Esophagus muscularis mucosa (tissue), 4 donors: Measurements from ENCODE around the gene CRYBG2. TPM values are rescaled to one million over a fixed set of nuclear protein-coding genes. Genes with fewer than 3 reads are reported as not detected.

Source experiments
- DNase-seq: peaks from one replicate; pipeline ENCODE4 v3.0.0-alpha.2; 2017; ENCODE audit errors: extremely low spot score
- H3K27ac ChIP-seq, 4 donors: fragments of 200-600 bp; sonication (generic); replicated peaks in 1 of 4; 1 replicate in 3 of 4; 2 replicates in 1 of 4; pipeline ENCODE4 v1.5.1; 2016 to 2019; ENCODE audit warnings: mild to moderate bottlenecking in 1 of 4
- H3K27me3 ChIP-seq, 4 donors: fragments of 200-600 bp; sonication (generic); one replicate each; pipeline versions ENCODE4 v1.5.1 to v1.6.0; 2016 to 2019
- H3K36me3 ChIP-seq, 4 donors: fragments of 200-600 bp; sonication (generic); one replicate each; pipeline ENCODE4 v1.5.1; 2016 to 2019
- H3K4me1 ChIP-seq, 4 donors: fragments of 200-600 bp; sonication (generic); one replicate each; pipeline ENCODE4 v1.5.1; 2016 to 2019
- H3K4me3 ChIP-seq, 4 donors: fragments of 200-600 bp; sonication (generic); 1 replicate in 2 of 4; 2 replicates in 2 of 4; pipeline ENCODE4 v1.5.1; 2016 to 2019; ENCODE audit warnings: mild to moderate bottlenecking in 4 of 4, moderate library complexity in 1 of 4
- H3K9me3 ChIP-seq, 4 donors: fragments of 200-600 bp; sonication (generic); 1 replicate in 3 of 4; 2 replicates in 1 of 4; pipeline ENCODE4 v1.5.1; 2016 to 2019
- EP300 ChIP-seq: sonication (generic); formaldehyde crosslinking; IDR thresholded peaks from one replicate; pipeline ENCODE4 v1.6.1; 2017; ENCODE audit warnings: antibody characterized with exemption
- POLR2A ChIP-seq: fragments of 450-650 bp; IDR thresholded peaks from one replicate; pipeline ENCODE4 v1.6.1; 2017; ENCODE audit warnings: antibody characterized with exemption, moderate library complexity, mild to moderate bottlenecking, low read depth
- POLR2AphosphoS5 ChIP-seq, 2 donors: sonication (generic); formaldehyde crosslinking; IDR thresholded peaks; one replicate each; pipeline ENCODE4 v1.6.1; 2017; ENCODE audit warnings: antibody characterized with exemption in 2 of 2
- WGBS: methylation state at CpG from one replicate; pipeline ENCODE4 v1.1.5; 2018; 5-methylcytosine and 5-hydroxymethylcytosine counted together
- intact Hi-C: fragments of 100-400 bp; cut with DNase I; formaldehyde crosslinking; loops from one replicate; pipeline ENCODE4 v1.15.1; 2023
- total RNA-seq, 4 donors: library from RNA; depleted of rRNA; stranded (reverse); fragments of >200 nt; gene quantifications; one replicate each; pipeline versions ENCODE4 v1.1.0 to v1.2.1, GENCODE V29; 2016
- TF ChIP-seq, protein P1 (sequence below), 3 experiments: fragments of 200-600 bp in 2 of 3; fragments of 450-650 bp in 1 of 3; sonication (generic) in 2 of 3; IDR thresholded peaks; one replicate each; pipeline ENCODE4 v1.5.1; 2017 to 2019; ENCODE audit warnings: antibody characterized with exemption in 3 of 3, mild to moderate bottlenecking in 2 of 3, moderate library complexity in 1 of 3

The CRYBG2 gene
- total RNA-seq, 4 donors from 2014 or later: 0.42 to 0.86 TPM; not detected in 2

GRCh38 chr1:26384076-26384475, 30.1 kb upstream of the CRYBG2 start:
- 80% methylated on average over 3 of the region's 3 CpGs for WGBS
- Histone ChIP-seq H3K27ac (no peak overlapping the region), H3K4me1 (no peaks in the 10 kb centered on the region), H3K27me3 (peaks cover 0 to 48% (median 0%) of the 10 kb centered on the region in 4 donors), H3K36me3 (no peaks in the 10 kb centered on the region), H3K9me3 (no peaks in the 10 kb centered on the region), H3K4me3 (no peak overlapping the region)
- TF ChIP-seq POLR2A (no peak), POLR2AphosphoS5 (IDR thresholded peaks at IDR 0.05) (no peak), EP300 (no peak)
- TF ChIP-seq, protein P1, sequence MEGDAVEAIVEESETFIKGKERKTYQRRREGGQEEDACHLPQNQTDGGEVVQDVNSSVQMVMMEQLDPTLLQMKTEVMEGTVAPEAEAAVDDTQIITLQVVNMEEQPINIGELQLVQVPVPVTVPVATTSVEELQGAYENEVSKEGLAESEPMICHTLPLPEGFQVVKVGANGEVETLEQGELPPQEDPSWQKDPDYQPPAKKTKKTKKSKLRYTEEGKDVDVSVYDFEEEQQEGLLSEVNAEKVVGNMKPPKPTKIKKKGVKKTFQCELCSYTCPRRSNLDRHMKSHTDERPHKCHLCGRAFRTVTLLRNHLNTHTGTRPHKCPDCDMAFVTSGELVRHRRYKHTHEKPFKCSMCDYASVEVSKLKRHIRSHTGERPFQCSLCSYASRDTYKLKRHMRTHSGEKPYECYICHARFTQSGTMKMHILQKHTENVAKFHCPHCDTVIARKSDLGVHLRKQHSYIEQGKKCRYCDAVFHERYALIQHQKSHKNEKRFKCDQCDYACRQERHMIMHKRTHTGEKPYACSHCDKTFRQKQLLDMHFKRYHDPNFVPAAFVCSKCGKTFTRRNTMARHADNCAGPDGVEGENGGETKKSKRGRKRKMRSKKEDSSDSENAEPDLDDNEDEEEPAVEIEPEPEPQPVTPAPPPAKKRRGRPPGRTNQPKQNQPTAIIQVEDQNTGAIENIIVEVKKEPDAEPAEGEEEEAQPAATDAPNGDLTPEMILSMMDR (IDR thresholded peaks at IDR 0.05): no peak
- intact Hi-C loops: no loop called here
- no peak for DNase-seq

DNA sequence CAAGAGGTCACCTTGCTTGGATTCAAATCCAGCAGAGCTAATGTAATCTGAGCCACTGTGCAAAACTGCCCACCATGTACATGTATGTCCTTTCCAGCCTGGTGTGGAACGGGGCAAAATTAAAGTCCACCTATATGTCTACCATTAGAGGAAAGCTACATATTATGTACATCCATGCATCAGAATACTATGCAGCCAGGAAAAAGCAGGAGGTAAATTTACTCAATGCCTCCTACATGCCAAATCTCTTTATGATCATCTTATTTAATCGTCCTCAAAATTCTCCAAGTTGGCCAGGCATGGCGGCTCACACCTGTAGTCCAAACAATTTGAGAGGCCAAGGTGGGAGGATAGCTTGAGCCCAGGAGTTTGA, 24.9 kb upstream of the CRYBG2 start:
- H3K4me1 ChIP-seq: peaks cover 0 to 8% (median 3%) of the 10 kb centered on the region in 4 donors
- no peaks in the 10 kb centered on the region for H3K36me3 ChIP-seq
- TF ChIP-seq POLR2A (no peak), EP300 (no peak), POLR2AphosphoS5 (IDR thresholded peaks at IDR 0.05) (no peak)
- TF ChIP-seq, protein P1 (IDR thresholded peaks at IDR 0.05): no peak
- DNase-seq: no peak
- WGBS: 100% methylated on average over 3 of the region's 3 CpGs
- intact Hi-C loops: no loop called here
- H3K27ac ChIP-seq: no peak overlapping the region
- no peak overlapping the region for H3K4me3 ChIP-seq
- H3K27me3 ChIP-seq: peaks cover 0 to 23% (median 0%) of the 10 kb centered on the region in 4 donors
- H3K9me3 ChIP-seq: no peaks in the 10 kb centered on the region

- H3K9me3 ChIP-seq: no peaks in the 10 kb centered on the region
- intact Hi-C loops: no loop called here
- WGBS: 30% methylated on average over 5 of the region's 5 CpGs
- TF ChIP-seq, protein P1 (IDR thresholded peaks at IDR 0.05): no peak
- TF ChIP-seq EP300 (no peak), POLR2A (no peak), POLR2AphosphoS5 (IDR thresholded peaks at IDR 0.05) (no peak)
- H3K27ac ChIP-seq: no peak overlapping the region
- no peaks in the 10 kb centered on the region for H3K36me3 ChIP-seq
- H3K4me3 ChIP-seq: no peak overlapping the region
- peaks cover 0 to 19% (median 0%) of the 10 kb centered on the region in 4 donors for H3K27me3 ChIP-seq
- peaks cover 0 to 8% (median 3%) of the 10 kb centered on the region in 4 donors for H3K4me1 ChIP-seq
- DNase-seq: no peak
Observed at GRCh38 chr1:26378088-26378878, 24.4 kb upstream of the CRYBG2 start.

- WGBS: 93% methylated on average over 4 of the region's 4 CpGs
- TF ChIP-seq POLR2AphosphoS5 (IDR thresholded peaks at IDR 0.05) (no peak), EP300 (no peak), POLR2A (no peak)
- TF ChIP-seq, protein P1 (IDR thresholded peaks at IDR 0.05): no peak
- H3K36me3 ChIP-seq: no peaks in the 10 kb centered on the region
- H3K4me1 ChIP-seq: peaks cover 0 to 8% (median 3%) of the 10 kb centered on the region in 4 donors
- no peak overlapping the region for H3K27ac ChIP-seq
- no peak for DNase-seq
- intact Hi-C loops: no loop called here
- no peaks in the 10 kb centered on the region for H3K9me3 ChIP-seq
- peaks cover 0 to 24% (median 0%) of the 10 kb centered on the region in 4 donors for H3K27me3 ChIP-seq
- no peak overlapping the region for H3K4me3 ChIP-seq
Observed at GRCh38 chr1:26376050-26376449, 22.1 kb upstream of the CRYBG2 start.
